ENCODE data around the gene OST4. TPM values are rescaled to one million over a fixed set of nuclear protein-coding genes. Genes with fewer than 3 reads are reported as not detected.
"Not testable (repeated sequence)": the region's sequence is repeated elsewhere in the genome, so short reads cannot be mapped to it uniquely, and the experiment has no call there.

The OST4 gene
- total RNA-seq, 6 donors from 2014 or later = 90.4 to 265 (median 176) TPM

- H3K9me3 ChIP-seq = no peaks in the 10 kb centered on the region
- H3K36me3 ChIP-seq = no peaks in the 10 kb centered on the region
- H3K27me3 ChIP-seq = no peaks in the 10 kb centered on the region
- DNase-seq (no peak), ATAC-seq (ENCODE audit: low FRiP score in 2 of 2) (no peak)
- WGBS, 2 donors = 80 to 81% methylated on average over 7 of the region's 7 CpGs
- TF ChIP-seq EP300 (IDR thresholded peaks at IDR 0.05) = no peak
- no peak for TF ChIP-seq POLR2AphosphoS5 (IDR thresholded peaks at IDR 0.05)
- TF ChIP-seq, protein P1, sequence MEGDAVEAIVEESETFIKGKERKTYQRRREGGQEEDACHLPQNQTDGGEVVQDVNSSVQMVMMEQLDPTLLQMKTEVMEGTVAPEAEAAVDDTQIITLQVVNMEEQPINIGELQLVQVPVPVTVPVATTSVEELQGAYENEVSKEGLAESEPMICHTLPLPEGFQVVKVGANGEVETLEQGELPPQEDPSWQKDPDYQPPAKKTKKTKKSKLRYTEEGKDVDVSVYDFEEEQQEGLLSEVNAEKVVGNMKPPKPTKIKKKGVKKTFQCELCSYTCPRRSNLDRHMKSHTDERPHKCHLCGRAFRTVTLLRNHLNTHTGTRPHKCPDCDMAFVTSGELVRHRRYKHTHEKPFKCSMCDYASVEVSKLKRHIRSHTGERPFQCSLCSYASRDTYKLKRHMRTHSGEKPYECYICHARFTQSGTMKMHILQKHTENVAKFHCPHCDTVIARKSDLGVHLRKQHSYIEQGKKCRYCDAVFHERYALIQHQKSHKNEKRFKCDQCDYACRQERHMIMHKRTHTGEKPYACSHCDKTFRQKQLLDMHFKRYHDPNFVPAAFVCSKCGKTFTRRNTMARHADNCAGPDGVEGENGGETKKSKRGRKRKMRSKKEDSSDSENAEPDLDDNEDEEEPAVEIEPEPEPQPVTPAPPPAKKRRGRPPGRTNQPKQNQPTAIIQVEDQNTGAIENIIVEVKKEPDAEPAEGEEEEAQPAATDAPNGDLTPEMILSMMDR (IDR thresholded peaks at IDR 0.05) = no peak
- no peak for TF ChIP-seq POLR2A (IDR thresholded peaks at IDR 0.05)
- H3K27ac ChIP-seq = peak overlapping the region in 3 of 4 donors; percentile 39 to 96 (median 68)
- H3K4me1 ChIP-seq = peaks cover 29 to 42% (median 36%) of the 10 kb centered on the region in 4 donors
- no peak overlapping the region for H3K4me3 ChIP-seq
Observed at GRCh38 chr2:27077231-27077630, 5.8 kb upstream of the OST4 start.

DNA sequence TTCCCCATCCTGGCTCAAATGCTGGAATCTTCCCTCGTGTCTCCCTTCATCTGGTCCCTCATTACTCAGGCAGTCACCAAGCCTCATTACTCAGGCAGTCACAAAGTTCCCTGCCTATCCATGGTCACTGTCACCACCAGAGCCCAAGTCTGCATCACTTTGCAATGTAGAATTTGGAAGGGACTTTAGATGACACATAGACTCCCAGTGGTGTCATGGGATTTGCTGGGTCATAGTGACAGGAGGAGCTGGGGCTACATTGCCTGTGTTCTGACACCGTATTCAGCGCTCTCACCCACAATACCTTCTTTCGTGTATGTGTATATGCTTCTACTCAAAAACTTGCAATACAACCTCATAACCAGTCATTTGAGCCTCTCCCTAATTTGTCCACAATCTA is 4.9 kb upstream of the OST4 start:
- TF ChIP-seq POLR2A (IDR thresholded peaks at IDR 0.05) = no peak
- no peak for TF ChIP-seq POLR2AphosphoS5 (IDR thresholded peaks at IDR 0.05)
- TF ChIP-seq EP300 (IDR thresholded peaks at IDR 0.05) = no peak
- TF ChIP-seq, protein P1 (IDR thresholded peaks at IDR 0.05) = no peak
- no peak for ATAC-seq (ENCODE audit: low FRiP score in 2 of 2)
- Histone ChIP-seq H3K36me3 (no peaks in the 10 kb centered on the region), H3K4me3 (no peak overlapping the region), H3K9me3 (no peaks in the 10 kb centered on the region), H3K4me1 (peaks cover 24 to 37% (median 32%) of the 10 kb centered on the region in 4 donors), H3K27ac (peak overlapping the region in 2 of 4 donors; percentile 39 to 96), H3K27me3 (no peaks in the 10 kb centered on the region)
- DNase-seq = no peak
- WGBS, 2 donors = 77 to 79% methylated on average over 4 of the region's 4 CpGs

DNA sequence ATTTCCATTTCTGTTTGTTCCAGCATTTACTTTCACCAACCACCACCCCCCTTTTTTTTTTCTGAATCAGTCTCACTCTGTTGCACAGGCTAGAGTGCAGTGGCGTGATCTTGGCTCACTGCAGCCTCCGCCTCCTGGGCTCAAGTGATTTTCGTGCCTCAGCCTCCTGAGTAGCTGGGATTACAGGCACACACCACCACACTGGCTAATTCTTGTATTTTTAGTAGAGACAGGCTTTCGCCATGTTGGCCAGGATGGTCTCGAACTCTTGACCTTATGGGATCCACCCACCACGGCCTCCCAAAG is 4.1 kb upstream of the OST4 start:
- peaks cover 24 to 36% (median 32%) of the 10 kb centered on the region in 4 donors for H3K4me1 ChIP-seq
- H3K4me3 ChIP-seq; H3K36me3 ChIP-seq; H3K27me3 ChIP-seq; DNase-seq; ATAC-seq (ENCODE audit: low FRiP score in 2 of 2); H3K9me3 ChIP-seq: not testable (repeated sequence)
- peak overlapping the region; percentile 19 to 96 (median 48) for H3K27ac ChIP-seq
- 61 to 77% methylated on average over 6 of the region's 6 CpGs for WGBS, 2 donors

DNA sequence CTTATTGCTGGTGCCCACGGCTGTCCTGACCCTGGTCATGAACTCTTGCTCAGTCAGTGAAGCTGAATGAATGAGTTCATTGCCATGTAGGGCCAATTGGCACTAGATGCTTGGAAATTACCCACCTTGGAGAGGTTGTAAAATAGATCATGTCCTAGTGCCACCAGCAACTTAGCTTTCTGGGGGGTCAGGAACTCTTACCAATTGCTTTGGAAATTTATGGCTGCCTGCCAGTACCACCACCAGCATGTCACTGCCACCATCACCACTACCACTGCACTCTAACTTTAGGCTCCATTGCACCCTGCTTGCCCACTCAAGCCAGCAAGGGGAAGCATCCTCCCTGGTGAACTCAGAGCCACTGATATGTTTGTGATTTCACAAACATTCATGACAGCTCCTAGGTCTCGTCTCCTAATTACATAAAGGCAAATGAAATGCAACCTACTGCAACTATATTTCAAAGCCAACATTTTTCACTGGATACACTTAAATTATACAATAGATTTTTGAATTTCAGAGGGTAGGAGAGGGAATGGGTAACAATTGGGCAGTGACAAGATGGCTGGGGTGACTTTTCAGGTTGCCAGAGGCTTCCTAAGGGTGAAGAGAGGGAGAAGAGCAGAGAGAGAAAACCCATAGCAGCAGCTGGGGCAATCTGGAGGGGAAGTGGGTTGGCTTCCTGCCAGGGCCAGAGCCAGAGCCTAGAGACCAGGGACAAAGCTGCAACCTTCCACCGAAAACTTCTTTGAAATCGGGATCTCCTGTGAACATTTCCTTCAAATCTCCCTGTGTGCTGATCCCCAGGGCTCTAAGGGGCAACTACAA is 3.5 kb upstream of the OST4 start:
- ATAC-seq (ENCODE audit: low FRiP score in 2 of 2) (no peak), DNase-seq (peak in 1 of 2 donors; percentile 63)
- WGBS, 2 donors = 46 to 60% methylated on average over 4 of the region's 4 CpGs
- Histone ChIP-seq H3K9me3 (no peaks in the 10 kb centered on the region), H3K4me3 (no peak overlapping the region), H3K36me3 (peaks cover 0 to under 1% (median 0%) of the 10 kb centered on the region in 4 donors), H3K4me1 (peaks cover 24 to 42% (median 36%) of the 10 kb centered on the region in 4 donors), H3K27ac (peak overlapping the region; percentile 19 to 96 (median 48)), H3K27me3 (no peaks in the 10 kb centered on the region)
- TF ChIP-seq, protein P1 (IDR thresholded peaks at IDR 0.05) = no peak
- TF ChIP-seq POLR2AphosphoS5 (IDR thresholded peaks at IDR 0.05) = no peak
- TF ChIP-seq POLR2A (IDR thresholded peaks at IDR 0.05) = no peak
- TF ChIP-seq EP300 (IDR thresholded peaks at IDR 0.05) = no peak

DNA sequence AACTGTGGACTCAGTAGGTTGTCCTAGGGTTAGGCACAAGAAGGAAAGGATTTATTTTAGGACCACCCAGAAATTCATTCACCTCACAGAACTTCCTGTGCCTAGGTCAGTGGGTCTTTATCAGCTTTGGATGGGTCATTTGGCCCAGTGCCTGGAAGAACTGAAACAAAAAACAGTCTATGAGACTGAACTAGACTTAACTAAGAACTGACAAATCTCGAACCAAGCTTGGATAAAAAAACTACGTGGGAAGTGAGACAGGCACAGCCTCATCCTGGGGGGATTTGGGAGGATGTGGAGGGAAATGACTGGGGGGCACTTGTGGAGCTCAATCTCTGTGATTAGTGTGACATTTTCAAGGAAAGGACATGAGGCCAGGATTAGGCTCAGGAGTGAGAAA is 2.3 kb upstream of the OST4 start:
- TF ChIP-seq EP300 (IDR thresholded peaks at IDR 0.05) (no peak), POLR2A (IDR thresholded peaks at IDR 0.05) (no peak), POLR2AphosphoS5 (IDR thresholded peaks at IDR 0.05) (no peak)
- TF ChIP-seq, protein P1 (IDR thresholded peaks at IDR 0.05) = no peak
- Histone ChIP-seq H3K27ac (peak overlapping the region; percentile 8 to 96 (median 38)), H3K36me3 (peaks cover 0 to 9% (median 7%) of the 10 kb centered on the region in 4 donors), H3K9me3 (no peaks in the 10 kb centered on the region), H3K4me3 (no peak overlapping the region), H3K27me3 (no peaks in the 10 kb centered on the region), H3K4me1 (peaks cover 36 to 53% (median 46%) of the 10 kb centered on the region in 4 donors)
- ATAC-seq (ENCODE audit: low FRiP score in 2 of 2) (no peak), DNase-seq (no peak)
- 42 to 45% methylated on average over 2 of the region's 2 CpGs for WGBS, 2 donors

Data from upper lobe of left lung (tissue), 6 donors.